ENCODE measurements around the gene SASH1. TPM values are rescaled to one million over a fixed set of nuclear protein-coding genes. Genes with fewer than 3 reads are reported as not detected.

The SASH1 gene
- total RNA-seq, 1 experiment from 2014 or later = 39.1 TPM

DNA sequence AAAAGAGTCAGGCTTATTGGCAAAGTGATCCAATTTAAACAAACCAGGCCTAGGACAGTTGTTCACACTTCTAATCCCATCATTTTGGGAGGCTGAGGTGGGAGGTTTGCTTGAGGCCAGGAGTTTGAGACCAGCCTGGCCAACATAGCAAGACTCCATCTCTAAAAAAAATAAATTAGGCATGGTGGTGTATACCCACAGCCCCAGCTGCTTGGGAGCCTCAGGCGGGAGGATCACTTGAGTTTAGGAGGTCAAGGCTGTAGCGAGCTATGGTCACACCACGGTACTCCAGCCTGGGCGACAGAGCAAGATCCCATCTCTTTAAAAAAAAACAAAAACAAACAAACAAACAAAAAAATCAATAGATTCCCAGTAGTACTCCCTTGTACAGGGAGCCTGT is 86.8 kb downstream of the SASH1 start:
- Histone ChIP-seq H3K36me3 (no peaks in the 10 kb centered on the region), H3K4me3 (no peak overlapping the region), H3K27me3 (no peaks in the 10 kb centered on the region), H3K9me3 (no peaks in the 10 kb centered on the region)
- DNase-seq = no peak

DNA sequence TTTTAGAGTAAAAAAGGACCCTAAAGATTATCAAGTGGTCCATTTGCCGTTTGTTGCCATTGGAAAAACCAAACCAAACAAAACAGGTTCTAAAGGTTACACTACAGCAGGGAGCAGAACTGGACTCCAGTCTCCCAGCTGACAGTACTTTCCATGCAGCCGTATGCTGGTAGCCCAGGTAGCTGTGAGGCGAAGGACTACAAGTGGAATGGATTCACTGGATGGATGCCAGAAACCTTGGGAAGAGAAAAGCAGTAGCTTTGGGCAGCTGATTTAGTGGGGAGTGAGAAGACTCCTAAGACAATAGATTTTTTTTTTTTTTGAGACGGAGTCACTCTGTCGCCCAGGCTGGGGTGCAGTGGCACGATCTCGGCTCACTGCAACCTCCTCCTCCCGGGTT is 88.3 kb downstream of the SASH1 start:
- H3K9me3 ChIP-seq = no peaks in the 10 kb centered on the region
- H3K36me3 ChIP-seq = 0 out of 2 replicates have a peak, but pooled peaks cover 3% of the 10 kb centered on the region
- no peak overlapping the region for H3K4me3 ChIP-seq
- H3K27me3 ChIP-seq = no peaks in the 10 kb centered on the region
- DNase-seq = no peak

DNA sequence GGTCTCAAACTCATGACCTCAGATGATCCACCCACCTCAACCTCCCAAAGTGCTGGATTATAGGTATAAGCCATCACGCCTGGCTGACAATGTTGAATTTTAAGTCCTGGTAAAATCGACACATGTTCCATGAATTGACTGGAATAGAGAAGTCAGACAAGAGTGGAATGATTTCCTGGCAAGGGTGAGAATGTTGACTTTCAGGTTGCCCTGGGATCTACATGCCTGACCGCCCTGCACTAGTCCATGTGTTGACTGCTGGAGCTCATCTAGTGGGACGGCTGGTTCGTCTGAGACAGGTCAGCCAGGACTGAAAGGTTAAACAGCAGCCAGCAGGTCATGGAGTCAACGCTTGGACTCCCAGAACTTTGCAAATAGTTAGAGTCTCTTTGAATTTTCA is 88.8 kb downstream of the SASH1 start:
- Histone ChIP-seq H3K27me3 (no peaks in the 10 kb centered on the region), H3K4me3 (no peak overlapping the region), H3K36me3 (0 out of 2 replicates have a peak, but pooled peaks cover 3% of the 10 kb centered on the region), H3K9me3 (no peaks in the 10 kb centered on the region)
- DNase-seq = no peak

DNA sequence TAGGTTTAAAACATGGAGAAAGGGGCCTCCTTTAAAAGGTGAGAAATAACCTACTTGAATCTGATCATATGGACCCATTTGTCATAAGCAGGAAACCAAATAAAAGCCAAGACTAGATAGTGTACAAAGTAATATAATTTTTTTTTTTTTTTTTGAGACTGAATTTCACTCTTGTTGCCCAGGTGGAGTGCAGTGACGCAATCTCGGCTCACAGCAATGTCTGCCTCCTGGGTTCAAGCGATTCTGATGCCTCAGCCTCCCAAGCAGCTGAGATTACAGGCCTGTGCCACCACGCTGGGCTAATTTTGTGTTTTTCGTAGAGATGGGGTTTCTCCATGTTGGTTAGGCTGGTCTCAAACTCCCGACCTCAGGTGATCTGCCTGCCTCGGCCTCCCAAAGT is 89.2 kb downstream of the SASH1 start:
- DNase-seq = no peak
- Histone ChIP-seq H3K9me3 (no peaks in the 10 kb centered on the region), H3K27me3 (no peaks in the 10 kb centered on the region), H3K4me3 (no peak overlapping the region), H3K36me3 (0 out of 2 replicates have a peak, but pooled peaks cover 3% of the 10 kb centered on the region)

DNA sequence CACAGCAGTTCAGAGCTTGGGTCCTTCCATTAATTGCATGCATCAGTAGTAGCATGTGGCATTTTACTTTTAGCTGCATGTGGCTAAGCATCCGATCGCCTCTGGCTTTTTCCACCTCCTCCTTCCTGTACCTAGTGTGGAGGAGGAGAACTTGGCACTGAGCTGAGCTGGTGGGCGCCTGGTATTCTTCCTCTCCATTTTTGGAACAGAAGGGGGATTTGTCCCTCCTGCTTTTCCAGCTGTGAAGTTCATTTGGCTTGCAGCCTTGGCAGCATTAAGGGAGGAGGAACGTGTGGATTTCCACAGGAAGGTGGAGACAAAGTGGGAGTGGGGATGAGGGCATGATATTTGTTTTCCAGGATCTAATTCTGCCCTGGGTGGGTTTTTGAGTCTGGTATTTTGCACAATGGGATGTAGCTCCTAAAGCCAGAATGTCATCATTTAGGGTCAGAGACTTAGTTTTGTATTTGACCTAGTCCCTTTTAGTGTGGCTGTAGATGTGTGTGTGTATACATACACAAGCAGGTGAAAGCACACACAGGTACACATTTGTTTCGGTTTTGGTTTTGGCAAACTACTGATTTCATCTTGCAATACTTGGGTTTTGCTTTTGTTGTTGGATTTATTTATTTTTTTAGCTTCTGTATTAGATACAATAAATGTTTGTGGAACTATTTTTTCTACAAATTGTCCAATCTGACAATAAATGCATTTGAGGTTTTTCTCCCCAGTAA is 90.0 kb downstream of the SASH1 start:
- Histone ChIP-seq H3K4me3 (no peak overlapping the region), H3K9me3 (no peaks in the 10 kb centered on the region), H3K36me3 (0 out of 2 replicates have a peak, but pooled peaks cover 3% of the 10 kb centered on the region), H3K27me3 (no peaks in the 10 kb centered on the region)
- DNase-seq = no peak

DNA sequence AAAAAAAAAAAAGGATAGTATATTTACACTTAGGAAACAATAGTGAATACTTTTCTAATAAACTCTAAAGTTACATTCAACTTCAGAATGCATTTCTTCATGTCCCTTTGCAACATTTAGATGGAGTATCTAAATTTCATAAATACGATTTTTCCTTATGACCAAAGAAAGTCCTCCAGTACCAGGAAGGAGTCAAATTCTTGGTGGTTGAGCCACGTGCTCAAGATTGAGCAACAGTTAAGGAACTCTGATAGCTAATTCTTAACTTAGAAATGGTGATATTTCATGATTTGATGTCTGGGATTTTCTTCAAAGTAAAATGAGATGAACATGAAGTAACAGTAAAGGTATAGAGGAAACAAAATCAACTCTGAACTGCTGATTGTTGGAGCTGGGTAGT is 92.7 kb downstream of the SASH1 start:
- Histone ChIP-seq H3K9me3 (no peaks in the 10 kb centered on the region), H3K4me3 (no peak overlapping the region), H3K27me3 (no peaks in the 10 kb centered on the region), H3K36me3 (peaks cover 3% of the 10 kb centered on the region; the same call in 1 of the 2 replicates)
- no peak for DNase-seq

DNA sequence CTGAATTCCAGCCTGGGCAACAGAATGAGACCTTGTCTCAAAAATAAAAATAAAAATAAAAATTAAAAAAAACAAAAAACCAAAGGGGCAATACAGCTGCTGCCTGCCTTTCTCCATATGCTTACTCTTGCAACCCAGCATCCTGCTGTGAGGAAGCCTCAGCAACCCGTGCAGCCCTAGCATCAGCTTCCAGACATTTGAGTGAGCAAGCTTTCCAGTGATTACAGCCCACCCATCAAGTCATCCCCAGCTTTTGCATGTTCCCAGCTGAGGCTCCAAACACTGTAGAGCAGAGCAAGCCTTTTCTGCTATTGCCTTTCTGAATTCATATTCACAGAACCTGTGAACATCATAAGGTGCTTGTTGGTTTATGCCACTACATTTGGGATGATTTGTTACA is 93.8 kb downstream of the SASH1 start:
- Histone ChIP-seq H3K4me3 (no peak overlapping the region), H3K9me3 (no peaks in the 10 kb centered on the region), H3K36me3 (peaks cover 3% of the 10 kb centered on the region; the same call in 1 of the 2 replicates), H3K27me3 (no peaks in the 10 kb centered on the region)
- no peak for DNase-seq

DNA sequence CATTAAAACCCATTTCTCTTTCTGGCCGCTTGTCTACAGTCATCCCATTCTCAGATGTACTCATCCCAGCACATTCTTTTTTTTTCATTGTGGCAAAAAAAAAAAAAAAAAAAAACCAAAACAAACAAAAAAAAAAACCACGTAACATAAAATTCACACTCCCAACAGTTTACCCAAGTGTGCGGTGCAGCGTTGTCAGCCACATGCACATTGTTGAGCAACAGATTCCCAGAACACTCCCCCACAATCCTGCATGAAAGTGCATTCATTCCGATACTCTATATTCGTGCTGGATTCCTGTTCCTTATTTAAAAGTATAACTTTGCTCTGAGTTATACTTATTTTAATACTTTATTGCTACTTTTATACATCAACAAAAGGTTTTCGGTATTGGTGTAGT is 96.0 kb downstream of the SASH1 start:
- DNase-seq = no peak
- H3K4me3 ChIP-seq = no peak overlapping the region
- no peaks in the 10 kb centered on the region for H3K27me3 ChIP-seq
- no peaks in the 10 kb centered on the region for H3K9me3 ChIP-seq
- H3K36me3 ChIP-seq = peaks cover 3% of the 10 kb centered on the region; the same call in 1 of the 2 replicates

DNA sequence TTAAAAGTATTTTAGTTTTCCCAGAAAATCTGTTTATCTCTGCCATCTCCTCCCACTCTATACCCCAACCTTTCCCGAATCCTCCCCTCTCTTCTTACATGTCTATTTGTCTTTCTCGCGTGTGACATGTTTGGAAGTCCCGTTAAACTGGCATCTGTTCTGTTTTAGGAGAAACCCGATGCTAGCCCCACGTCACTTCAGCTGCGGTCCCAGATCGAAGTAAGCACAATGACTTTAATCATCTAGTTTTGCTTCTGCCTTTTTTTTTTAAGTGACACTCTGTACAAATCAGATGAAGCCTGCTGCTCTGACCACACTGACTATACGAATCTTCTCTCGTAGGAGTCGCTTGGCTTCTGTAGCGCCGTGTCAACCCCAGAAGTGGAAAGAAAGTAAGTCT is 97.4 kb downstream of the SASH1 start:
- no peak overlapping the region for H3K4me3 ChIP-seq
- H3K27me3 ChIP-seq = no peaks in the 10 kb centered on the region
- peaks cover under 1% of the 10 kb centered on the region for H3K36me3 ChIP-seq
- no peak for DNase-seq
- H3K9me3 ChIP-seq = no peaks in the 10 kb centered on the region

DNA sequence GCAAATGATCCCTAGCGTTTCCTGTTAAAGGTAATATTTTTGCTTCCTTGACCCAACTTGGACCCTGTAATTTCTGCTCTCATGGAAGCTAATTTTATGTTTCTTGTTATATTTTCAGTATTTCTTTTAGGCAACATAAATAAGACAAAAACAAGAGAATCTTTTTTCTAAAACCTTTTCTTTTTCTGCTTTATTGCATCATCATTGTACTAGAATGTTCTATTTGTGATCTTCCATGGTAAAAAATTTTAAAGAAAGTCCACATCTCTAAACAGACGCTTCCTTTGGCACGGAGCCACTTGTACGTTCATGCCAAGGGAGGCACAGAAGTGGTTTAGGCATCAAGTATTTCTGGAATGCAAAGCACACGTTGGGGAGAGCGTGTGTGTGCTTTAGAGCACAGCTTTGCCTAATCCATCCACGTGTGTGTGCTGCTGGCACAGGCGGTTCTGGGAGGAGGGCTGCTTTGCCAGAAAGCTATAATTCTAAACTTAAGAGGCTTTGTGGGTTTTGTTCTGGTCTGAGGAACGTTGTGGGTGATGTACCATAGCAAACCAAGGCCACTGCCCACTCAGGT is 98.3 kb downstream of the SASH1 start:
- no peak overlapping the region for H3K4me3 ChIP-seq

DNA sequence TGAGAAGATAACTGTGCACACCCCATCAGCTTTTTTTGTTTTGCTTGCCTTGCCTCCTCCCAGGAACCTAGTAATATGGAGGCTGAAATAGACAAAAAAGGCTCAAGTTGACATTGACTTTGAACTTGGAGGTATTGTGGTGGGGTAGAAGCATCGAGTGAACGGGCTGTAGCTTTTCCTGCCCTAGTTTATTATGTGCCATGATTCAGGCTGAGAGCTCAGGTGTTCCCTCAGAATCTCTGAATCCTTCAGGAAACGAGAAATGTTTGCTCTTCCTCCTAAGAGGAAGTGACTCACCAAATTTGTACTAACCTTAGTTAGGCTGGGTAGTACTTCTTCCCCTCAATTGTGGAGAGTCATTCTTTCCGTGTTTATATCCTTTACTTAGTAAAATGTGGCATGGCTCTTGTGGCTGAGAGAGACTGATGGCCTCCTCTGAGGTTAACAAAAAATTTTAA is 98.8 kb downstream of the SASH1 start:
- no peak overlapping the region for H3K4me3 ChIP-seq
- no peaks in the 10 kb centered on the region for H3K27me3 ChIP-seq
- peak; percentile 10 for DNase-seq
- H3K36me3 ChIP-seq = peaks cover 7% of the 10 kb centered on the region
- no peaks in the 10 kb centered on the region for H3K9me3 ChIP-seq

More for the DNA sequence above, 98.3 kb downstream of the SASH1 start:
- no peaks in the 10 kb centered on the region for H3K27me3 ChIP-seq
- no peaks in the 10 kb centered on the region for H3K9me3 ChIP-seq
- DNase-seq = peak; percentile 95
- H3K36me3 ChIP-seq = peaks cover 6% of the 10 kb centered on the region

DNA sequence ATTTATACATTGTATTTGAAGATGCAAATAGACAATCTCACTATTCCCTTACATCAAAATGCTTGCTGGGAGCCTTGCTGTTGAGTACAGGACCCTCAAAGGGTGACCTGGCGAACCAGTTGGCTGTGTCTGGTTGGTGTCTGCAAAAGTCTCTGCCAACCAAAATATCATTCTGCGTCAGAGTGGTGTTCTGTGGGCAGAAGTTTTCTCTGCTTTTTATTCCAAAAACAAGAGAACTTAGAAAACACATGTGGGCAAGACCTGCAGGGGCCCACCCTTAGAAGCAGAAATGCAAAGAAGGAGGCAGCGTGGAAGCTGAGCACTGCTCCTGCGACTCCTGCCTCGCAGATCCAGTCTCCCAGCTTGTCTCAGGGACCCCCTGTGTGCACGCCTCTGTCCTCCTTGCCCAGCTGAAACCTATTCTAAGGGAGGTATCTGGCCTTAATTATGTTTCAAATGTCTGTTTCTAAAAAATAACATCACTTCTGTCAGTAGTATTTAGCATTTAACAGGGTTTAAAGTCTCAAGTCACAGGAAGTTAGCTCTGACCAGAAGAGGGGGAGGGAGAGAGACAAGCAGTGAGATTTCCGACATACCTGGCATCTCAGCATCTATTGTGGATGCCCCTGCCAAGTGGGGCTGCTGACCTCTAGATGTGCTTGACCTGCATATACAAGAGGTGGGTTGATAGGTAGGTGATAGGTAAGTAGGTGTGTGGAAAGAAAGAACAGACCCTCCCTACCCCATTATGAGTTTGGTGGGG is 101.3 kb downstream of the SASH1 start:
- H3K36me3 ChIP-seq = peaks cover 14% of the 10 kb centered on the region
- no peaks in the 10 kb centered on the region for H3K9me3 ChIP-seq
- H3K27me3 ChIP-seq = no peaks in the 10 kb centered on the region
- no peak for DNase-seq
- H3K4me3 ChIP-seq = no peak overlapping the region

DNA sequence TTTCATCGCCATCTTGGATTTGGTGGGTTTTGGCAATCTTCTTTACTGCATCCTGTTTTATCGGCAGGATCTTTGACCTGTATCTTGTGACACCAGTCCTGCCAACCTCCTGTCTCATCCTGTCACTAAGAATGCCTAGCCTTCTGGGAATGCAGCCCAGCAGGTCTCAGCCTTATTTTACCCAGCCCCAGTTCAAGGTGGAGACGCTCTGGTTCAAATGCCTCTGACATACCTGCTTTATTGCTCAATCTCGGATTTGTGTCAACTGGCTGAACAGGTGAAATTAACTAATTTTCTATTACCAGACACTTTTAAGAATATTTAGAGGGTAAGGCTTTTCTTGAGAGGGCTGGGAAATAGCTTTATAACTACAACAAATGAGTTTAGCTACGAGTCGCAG is 102.5 kb downstream of the SASH1 start:
- DNase-seq = no peak
- no peaks in the 10 kb centered on the region for H3K27me3 ChIP-seq
- no peaks in the 10 kb centered on the region for H3K9me3 ChIP-seq
- H3K36me3 ChIP-seq = peaks cover 14% of the 10 kb centered on the region
- H3K4me3 ChIP-seq = no peak overlapping the region

DNA sequence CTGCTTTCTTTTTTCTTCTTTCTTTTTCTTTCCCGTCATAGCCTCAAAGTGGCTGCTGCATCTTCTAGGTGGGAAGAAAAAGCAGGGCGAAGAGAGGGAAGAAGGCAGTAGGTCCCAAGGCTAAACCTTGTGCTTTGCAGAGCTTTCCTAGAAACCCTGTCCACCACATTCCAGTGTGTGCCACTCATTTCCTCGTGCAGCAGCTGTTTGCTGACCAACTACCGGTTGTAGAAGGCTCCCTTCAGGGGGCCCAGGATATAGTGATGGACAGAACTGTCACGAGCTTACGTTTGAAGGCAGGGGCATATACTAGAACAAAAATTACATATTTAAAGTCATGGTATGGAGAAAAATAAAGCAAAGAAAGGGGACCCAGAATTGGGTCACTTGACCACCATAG is 103.0 kb downstream of the SASH1 start:
- Histone ChIP-seq H3K9me3 (no peaks in the 10 kb centered on the region), H3K27me3 (no peaks in the 10 kb centered on the region), H3K36me3 (peaks cover 14% of the 10 kb centered on the region), H3K4me3 (no peak overlapping the region)
- DNase-seq = peak; percentile 46

DNA sequence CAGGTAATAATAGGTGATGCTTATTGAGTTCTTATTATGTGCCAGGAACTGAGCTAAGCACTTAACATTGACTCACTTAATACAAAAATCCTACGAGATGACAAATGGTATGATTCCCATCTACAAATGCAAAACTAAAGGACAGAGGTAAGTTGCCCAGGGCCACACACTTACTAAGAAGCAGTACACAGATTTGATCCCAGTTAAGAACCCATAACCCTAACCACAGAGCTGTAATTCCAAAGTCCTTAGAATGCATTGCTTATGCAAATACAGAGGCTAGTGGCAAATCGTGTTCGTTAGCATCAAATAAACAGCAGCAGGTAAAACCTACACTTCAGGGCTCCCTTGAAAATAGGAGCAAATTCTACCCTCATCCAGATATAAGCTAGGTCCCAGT is 104.0 kb downstream of the SASH1 start:
- Histone ChIP-seq H3K4me3 (no peak overlapping the region), H3K9me3 (no peaks in the 10 kb centered on the region), H3K36me3 (peaks cover 18% of the 10 kb centered on the region), H3K27me3 (no peaks in the 10 kb centered on the region)
- no peak for DNase-seq

DNA sequence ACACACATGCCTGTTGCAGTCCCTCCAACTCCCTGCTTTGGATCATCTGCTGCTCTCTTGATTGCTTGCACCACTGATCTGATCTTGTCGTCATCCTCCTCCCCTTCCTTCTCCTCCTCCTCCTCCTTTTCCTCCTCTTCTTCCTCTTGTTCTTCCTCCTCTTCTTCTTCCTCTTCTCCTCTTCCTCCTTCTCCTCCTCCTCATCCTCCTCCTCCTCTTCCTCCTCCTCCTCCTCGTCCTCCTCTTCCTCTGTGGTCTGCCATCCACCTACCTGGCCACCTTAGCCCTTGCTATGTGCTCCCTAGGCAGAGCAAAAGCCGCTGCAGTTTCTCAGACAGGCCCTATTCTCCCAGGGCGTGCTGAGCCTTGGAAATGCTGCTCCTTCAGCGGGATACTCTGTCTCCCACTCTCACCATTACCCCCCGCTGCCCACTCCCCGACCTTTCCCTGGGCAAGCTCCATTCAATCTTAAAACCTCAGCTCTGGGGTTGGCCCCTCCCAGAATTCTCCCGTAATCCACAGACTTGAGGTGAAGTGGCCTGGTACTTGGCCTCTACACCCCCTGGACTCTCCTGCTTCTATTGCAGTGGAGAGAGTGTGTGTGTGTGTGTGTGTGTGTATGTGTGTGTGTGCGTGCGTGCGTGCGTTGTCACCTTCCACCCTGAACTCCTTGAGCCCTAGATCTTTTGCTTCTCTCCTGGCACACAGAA is 105.0 kb downstream of the SASH1 start:
- Histone ChIP-seq H3K27me3 (no peaks in the 10 kb centered on the region), H3K4me3 (no peak overlapping the region), H3K36me3 (peaks cover 18% of the 10 kb centered on the region), H3K9me3 (no peaks in the 10 kb centered on the region)
- no peak for DNase-seq
